Colonic mucosa (tissue), 4 donors: Measurements from ENCODE around the gene SPOCK3. TPM values are rescaled to one million over a fixed set of nuclear protein-coding genes. Genes with fewer than 3 reads are reported as not detected.

Source experiments
- DNase-seq: peaks from one replicate; pipeline ENCODE4 v3.0.0-alpha.2; 2020
- H3K27ac ChIP-seq: fragments of 200-600 bp; one replicate; pipeline ENCODE4 v1.8.0; 2021
- H3K27me3 ChIP-seq: fragments of 200-600 bp; one replicate; pipeline ENCODE4 v1.8.0; 2021
- H3K36me3 ChIP-seq: fragments of 200-600 bp; one replicate; pipeline ENCODE4 v1.8.0; 2021
- H3K4me1 ChIP-seq: fragments of 200-600 bp; one replicate; pipeline ENCODE4 v1.8.0; 2021; ENCODE audit warnings: mild to moderate bottlenecking
- H3K4me3 ChIP-seq: fragments of 200-600 bp; one replicate; pipeline ENCODE4 v1.8.0; 2021
- H3K9ac ChIP-seq, 2 donors: one replicate each; pipeline ENCODE4 v1.7.0; 2013; ENCODE audit warnings: control low read depth in 2 of 2, low read depth in 2 of 2, low read length in 2 of 2
- H3K9me3 ChIP-seq: fragments of 200-600 bp; one replicate; pipeline ENCODE4 v1.8.0; 2021
- CTCF ChIP-seq: fragments of 200-600 bp; IDR thresholded peaks from one replicate; pipeline ENCODE4 v1.8.0; 2022; ENCODE audit warnings: antibody characterized with exemption, mild to moderate bottlenecking
- intact Hi-C: fragments of 100-400 bp; cut with DNase I; formaldehyde crosslinking; loops from one replicate; pipeline ENCODE4 v1.14.1; 2022
- total RNA-seq, 2 donors: library from RNA; stranded (reverse); fragmentation: NEBNext Ultra II Directional in 1 of 2; extraction: Animal tissue kit (Norgen Biotek cat#: 25700) in 1 of 2; gene quantifications; one replicate each; pipeline ENCODE4 v1.2.1, GENCODE V29; 2021
- donor health status: healthy.
- donor health status: DM: no; HTN: no; CAD: no.
- donor health status: DM: no; HTN: no; CAD: no.

The SPOCK3 gene
- total RNA-seq, 2 donors from 2014 or later = 0.77 TPM; not detected in 1

GRCh38 chr4:166957451-166957850 is 276.8 kb downstream of the SPOCK3 start:
- H3K4me3 ChIP-seq = no peak overlapping the region
- no peak overlapping the region for H3K9ac ChIP-seq
- intact Hi-C loops = no loop called here
- DNase-seq = no peak
- H3K36me3 ChIP-seq = no peaks in the 10 kb centered on the region
- TF ChIP-seq CTCF = no peak
- H3K4me1 ChIP-seq = no peaks in the 10 kb centered on the region
- H3K27ac ChIP-seq = no peak overlapping the region
- no peaks in the 10 kb centered on the region for H3K9me3 ChIP-seq
- no peaks in the 10 kb centered on the region for H3K27me3 ChIP-seq

GRCh38 chr4:166956484-166956883 is 277.8 kb downstream of the SPOCK3 start:
- no peaks in the 10 kb centered on the region for H3K9me3 ChIP-seq
- TF ChIP-seq CTCF = no peak
- intact Hi-C loops = no loop called here
- no peak for DNase-seq
- no peak overlapping the region for H3K27ac ChIP-seq
- no peaks in the 10 kb centered on the region for H3K4me1 ChIP-seq
- H3K9ac ChIP-seq = no peak overlapping the region
- H3K27me3 ChIP-seq = no peaks in the 10 kb centered on the region
- H3K36me3 ChIP-seq = no peaks in the 10 kb centered on the region
- H3K4me3 ChIP-seq = no peak overlapping the region

- Histone ChIP-seq H3K27ac (no peak overlapping the region), H3K27me3 (no peaks in the 10 kb centered on the region), H3K9me3 (no peaks in the 10 kb centered on the region), H3K9ac (no peak overlapping the region), H3K4me1 (no peaks in the 10 kb centered on the region), H3K4me3 (no peak overlapping the region), H3K36me3 (no peaks in the 10 kb centered on the region)
- no peak for TF ChIP-seq CTCF
- no peak for DNase-seq
- intact Hi-C loops = no loop called here
These were observed 292.7 kb downstream of the SPOCK3 start for GRCh38 chr4:166941629-166942028.

- H3K4me1 ChIP-seq = no peaks in the 10 kb centered on the region
- H3K27ac ChIP-seq = no peak overlapping the region
- no peak for TF ChIP-seq CTCF
- no peaks in the 10 kb centered on the region for H3K36me3 ChIP-seq
- H3K9ac ChIP-seq = no peak overlapping the region
- H3K27me3 ChIP-seq = no peaks in the 10 kb centered on the region
- intact Hi-C loops = no loop called here
- no peaks in the 10 kb centered on the region for H3K9me3 ChIP-seq
- H3K4me3 ChIP-seq = no peak overlapping the region
- DNase-seq = no peak
These were observed 303.8 kb downstream of the SPOCK3 start for GRCh38 chr4:166930464-166930863.

- intact Hi-C loops = no loop called here
- TF ChIP-seq CTCF = no peak
These were observed 309.9 kb downstream of the SPOCK3 start for GRCh38 chr4:166924424-166924823.

GRCh38 chr4:166913926-166914325 is 320.4 kb downstream of the SPOCK3 start:
- Histone ChIP-seq H3K9ac (no peak overlapping the region), H3K4me3 (no peak overlapping the region), H3K36me3 (no peaks in the 10 kb centered on the region), H3K4me1 (no peaks in the 10 kb centered on the region), H3K27me3 (no peaks in the 10 kb centered on the region), H3K27ac (no peak overlapping the region), H3K9me3 (no peaks in the 10 kb centered on the region)
- TF ChIP-seq CTCF = no peak
- intact Hi-C loops = no loop called here
- no peak for DNase-seq

More at GRCh38 chr4:166924424-166924823, 309.9 kb downstream of the SPOCK3 start:
- Histone ChIP-seq H3K27ac (no peak overlapping the region), H3K4me3 (no peak overlapping the region), H3K9ac (no peak overlapping the region), H3K36me3 (no peaks in the 10 kb centered on the region), H3K9me3 (no peaks in the 10 kb centered on the region), H3K27me3 (no peaks in the 10 kb centered on the region), H3K4me1 (no peaks in the 10 kb centered on the region)
- no peak for DNase-seq
